ENCODE data around the gene SOX5. TPM values are rescaled to one million over a fixed set of nuclear protein-coding genes. Genes with fewer than 3 reads are reported as not detected.

The SOX5 gene
- total RNA-seq, 1 donor from 2014 or later, result 0.17 TPM

DNA sequence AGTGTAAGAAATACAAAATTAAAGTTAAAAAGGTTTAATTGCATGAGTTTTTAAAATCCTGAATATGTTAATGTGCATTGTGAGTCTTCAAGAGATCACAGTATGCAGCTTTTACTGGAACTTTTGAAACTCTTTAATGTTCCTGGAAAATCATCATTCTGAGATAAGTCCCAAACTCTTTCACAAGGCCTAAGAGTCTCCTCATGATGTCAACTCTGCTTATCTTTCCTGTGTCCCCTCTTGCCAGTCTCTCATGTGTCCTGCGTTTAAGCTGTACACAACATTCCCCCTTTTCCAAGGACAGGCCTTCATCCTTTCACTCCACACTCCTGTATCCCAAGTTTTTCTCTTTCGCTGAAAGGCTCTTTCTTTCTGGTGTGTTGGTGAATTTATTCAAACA lies 380.1 kb downstream of the SOX5 start:
- TF ChIP-seq, protein P1, sequence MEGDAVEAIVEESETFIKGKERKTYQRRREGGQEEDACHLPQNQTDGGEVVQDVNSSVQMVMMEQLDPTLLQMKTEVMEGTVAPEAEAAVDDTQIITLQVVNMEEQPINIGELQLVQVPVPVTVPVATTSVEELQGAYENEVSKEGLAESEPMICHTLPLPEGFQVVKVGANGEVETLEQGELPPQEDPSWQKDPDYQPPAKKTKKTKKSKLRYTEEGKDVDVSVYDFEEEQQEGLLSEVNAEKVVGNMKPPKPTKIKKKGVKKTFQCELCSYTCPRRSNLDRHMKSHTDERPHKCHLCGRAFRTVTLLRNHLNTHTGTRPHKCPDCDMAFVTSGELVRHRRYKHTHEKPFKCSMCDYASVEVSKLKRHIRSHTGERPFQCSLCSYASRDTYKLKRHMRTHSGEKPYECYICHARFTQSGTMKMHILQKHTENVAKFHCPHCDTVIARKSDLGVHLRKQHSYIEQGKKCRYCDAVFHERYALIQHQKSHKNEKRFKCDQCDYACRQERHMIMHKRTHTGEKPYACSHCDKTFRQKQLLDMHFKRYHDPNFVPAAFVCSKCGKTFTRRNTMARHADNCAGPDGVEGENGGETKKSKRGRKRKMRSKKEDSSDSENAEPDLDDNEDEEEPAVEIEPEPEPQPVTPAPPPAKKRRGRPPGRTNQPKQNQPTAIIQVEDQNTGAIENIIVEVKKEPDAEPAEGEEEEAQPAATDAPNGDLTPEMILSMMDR (conservative IDR thresholded peaks at IDR 0.05; ENCODE audit: low read depth, low read length), result no peak
- DNase-seq (ENCODE audit: low read depth), result no peak
- no peak overlapping the region for H3K4me3 ChIP-seq (ENCODE audit: low read depth, low read length)

DNA sequence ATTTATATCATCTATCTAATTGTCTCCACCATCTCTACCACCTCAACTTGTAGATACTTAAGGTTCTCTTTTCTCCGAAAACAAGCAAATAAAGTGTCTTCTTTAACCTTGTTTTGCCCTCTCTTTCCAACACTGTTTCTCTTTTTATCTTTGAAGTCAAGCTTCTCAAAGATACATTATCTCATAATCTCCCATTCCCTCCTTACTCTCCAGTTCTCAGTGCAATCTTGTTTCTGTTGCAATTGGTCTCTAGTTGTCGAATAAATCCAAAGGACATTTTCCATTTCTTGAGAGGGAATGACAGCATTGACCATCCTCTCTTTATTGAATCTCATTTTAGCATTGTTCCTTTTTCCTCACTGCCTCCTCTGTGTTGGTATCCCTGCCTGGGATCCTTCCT lies 383.3 kb downstream of the SOX5 start:
- TF ChIP-seq, protein P1 (conservative IDR thresholded peaks at IDR 0.05; ENCODE audit: low read depth, low read length), result no peak
- no peak overlapping the region for H3K4me3 ChIP-seq (ENCODE audit: low read depth, low read length)
- DNase-seq (ENCODE audit: low read depth), result no peak

DNA sequence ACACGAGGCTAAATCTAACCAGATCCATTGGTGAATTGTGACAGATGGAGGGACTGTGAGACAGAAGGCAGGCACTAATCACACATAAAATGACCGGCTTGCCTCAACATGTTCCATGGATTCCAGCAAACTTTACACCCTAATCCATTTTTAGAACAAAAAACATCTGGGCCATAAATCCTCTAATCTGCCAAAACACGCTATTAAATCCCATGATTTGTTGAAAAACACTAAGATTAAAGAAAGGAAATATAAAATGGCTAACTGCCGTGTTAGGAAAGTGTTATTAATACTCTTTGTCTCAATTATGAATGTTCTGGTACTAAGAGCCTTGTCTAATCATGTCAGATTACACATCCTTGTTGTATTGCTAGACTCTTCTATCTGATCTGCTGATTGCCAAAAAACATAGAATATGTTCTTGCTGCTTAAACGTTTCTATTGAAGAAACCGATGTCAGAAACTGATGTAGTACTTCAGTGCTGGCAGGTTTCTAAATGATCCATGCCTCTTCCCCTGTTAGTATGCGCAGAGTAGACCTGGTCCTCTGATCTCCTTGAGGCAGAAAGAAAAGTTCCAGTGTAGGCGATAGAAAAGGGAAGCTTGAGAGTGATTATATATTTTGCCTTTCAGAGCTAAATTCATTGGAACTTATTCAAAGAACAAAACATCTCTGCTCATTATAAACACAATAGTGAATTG lies 384.9 kb downstream of the SOX5 start:
- TF ChIP-seq, protein P1 (conservative IDR thresholded peaks at IDR 0.05; ENCODE audit: low read depth, low read length), result no peak
- DNase-seq (ENCODE audit: low read depth), result no peak
- no peak overlapping the region for H3K4me3 ChIP-seq (ENCODE audit: low read depth, low read length)

DNA sequence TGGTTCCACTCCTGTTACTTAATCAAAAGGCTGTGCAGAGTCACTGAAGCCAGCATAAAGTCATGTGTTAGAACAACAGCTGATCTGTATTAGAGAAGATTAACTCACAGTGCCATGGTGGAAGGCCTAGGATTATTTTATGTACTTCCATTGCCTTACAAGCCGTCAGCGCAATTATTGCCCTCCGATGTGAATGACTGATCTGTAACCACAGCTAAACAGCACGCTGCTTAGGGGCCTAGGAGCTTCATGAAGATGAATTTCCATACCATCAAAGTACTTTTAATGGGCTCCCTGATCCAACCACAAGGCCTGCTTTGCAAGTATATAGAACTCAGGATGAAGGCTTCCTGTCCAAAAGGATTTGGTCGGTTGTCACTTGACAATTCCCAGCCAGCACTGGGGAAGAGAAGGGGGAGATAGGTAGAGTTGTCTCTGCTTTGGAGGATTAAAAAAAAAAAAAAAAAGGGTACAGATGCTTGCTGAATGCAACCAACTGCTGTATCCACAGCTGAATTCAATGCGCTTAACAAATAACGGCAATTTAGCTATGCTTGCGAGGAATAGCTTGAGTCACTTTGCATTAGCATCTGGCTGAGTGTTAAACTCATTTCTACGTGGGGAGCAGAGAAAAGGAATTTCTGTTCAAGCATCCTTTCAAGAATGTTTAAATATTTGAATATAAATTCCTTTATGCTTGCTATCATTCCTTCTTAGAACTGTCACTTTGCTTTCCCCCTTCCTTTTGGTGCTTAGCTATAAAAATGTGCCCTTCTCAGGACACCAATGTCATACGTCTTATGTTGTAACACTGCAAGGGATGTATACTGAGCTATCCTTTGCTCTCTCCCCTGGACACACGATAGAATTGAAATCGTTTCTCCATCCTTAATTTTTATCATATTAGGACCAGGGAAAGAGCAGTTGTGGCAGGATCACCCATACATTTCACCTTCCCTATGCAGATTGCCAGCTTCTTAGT lies 387.8 kb downstream of the SOX5 start:
- DNase-seq (ENCODE audit: low read depth), result no peak
- H3K4me3 ChIP-seq (ENCODE audit: low read depth, low read length), result no peak overlapping the region
- TF ChIP-seq, protein P1 (conservative IDR thresholded peaks at IDR 0.05; ENCODE audit: low read depth, low read length), result no peak

DNA sequence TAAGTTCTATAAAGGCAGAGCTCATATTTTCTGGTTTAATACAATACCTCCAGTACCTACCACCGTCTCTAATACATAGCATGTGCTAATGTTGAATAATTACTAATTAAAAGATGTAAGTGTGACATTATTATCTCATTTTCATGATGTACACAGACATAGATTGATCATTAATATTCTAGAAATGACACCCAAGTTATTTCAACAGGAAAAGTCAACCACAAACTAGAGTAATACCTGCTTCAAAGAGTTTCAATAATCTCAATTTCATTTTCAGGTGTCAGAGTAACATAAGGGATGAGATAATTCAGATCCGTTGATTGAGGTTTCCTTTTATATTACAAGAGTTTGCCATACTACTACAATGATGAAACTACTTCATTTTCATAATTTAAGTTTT lies 388.9 kb downstream of the SOX5 start:
- no peak overlapping the region for H3K4me3 ChIP-seq (ENCODE audit: low read depth, low read length)
- no peak for DNase-seq (ENCODE audit: low read depth)
- TF ChIP-seq, protein P1 (conservative IDR thresholded peaks at IDR 0.05; ENCODE audit: low read depth, low read length), result no peak

DNA sequence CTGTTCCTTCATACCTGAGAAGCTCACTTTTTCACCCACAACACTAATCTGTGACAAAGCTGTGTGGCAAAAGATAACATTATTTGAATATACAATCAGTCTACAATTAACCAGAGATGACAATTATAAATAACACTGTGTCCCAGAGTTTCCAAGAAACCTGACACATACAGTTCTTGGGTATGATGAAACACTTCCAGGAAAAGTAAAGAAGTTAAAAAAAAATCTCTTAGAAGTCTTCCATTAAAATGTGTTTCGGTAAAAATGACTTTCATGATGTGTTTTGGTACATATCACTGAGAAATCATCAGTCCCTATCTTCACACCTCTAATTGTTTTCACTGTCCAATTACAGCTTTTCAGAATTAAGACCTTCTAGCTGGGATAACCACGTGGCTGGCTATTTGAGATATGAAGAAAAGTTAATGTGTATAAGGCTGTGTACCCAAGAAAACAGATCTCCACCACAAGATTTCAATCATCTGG lies 390.2 kb downstream of the SOX5 start:
- peak; percentile 16 for DNase-seq (ENCODE audit: low read depth)
- H3K4me3 ChIP-seq (ENCODE audit: low read depth, low read length), result no peak overlapping the region
- TF ChIP-seq, protein P1 (conservative IDR thresholded peaks at IDR 0.05; ENCODE audit: low read depth, low read length), result no peak
